Forelimb muscle (tissue), 1 donor: Measurements from ENCODE around the gene SAMD9L. TPM values are rescaled to one million over a fixed set of nuclear protein-coding genes. Genes with fewer than 3 reads are reported as not detected.
"Not testable (repeated sequence)": the region's sequence is repeated elsewhere in the genome, so short reads cannot be mapped to it uniquely, and the experiment has no call there.

Experiments
- DNase-seq: peaks from one replicate; pipeline ENCODE4 v3.0.0-alpha.2; 2013; ENCODE audit warnings: low read depth
- polyA plus RNA-seq: library from polyadenylated mRNA; unstranded; fragments of 120-200 nt; gene quantifications from one replicate; pipeline ENCODE4 v1.2.1, GENCODE V29; 2013; ENCODE audit not compliant: insufficient read length

The SAMD9L gene
- polyA plus RNA-seq, 1 donor: 6.4 TPM

DNA sequence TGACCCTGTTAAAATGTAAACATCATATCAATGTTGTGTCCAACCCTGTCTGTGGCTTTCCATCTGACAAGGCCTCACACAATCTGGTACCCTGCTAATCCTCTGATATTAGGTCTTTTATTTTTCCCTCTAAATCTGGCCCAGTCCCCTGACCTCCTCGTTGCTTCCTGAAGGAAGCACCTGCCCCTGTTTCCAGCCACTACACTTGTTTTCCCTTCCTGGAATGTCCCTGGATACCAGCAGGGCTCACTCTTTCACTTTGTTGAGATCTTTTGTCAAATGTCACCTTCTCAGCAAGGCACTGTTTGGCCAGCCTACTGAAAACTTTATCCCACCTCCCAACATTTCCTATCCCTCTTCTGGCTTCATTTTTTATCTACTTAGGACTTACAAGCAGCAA lies 2.1 kb downstream of the SAMD9L start:
- DNase-seq: no peak

DNA sequence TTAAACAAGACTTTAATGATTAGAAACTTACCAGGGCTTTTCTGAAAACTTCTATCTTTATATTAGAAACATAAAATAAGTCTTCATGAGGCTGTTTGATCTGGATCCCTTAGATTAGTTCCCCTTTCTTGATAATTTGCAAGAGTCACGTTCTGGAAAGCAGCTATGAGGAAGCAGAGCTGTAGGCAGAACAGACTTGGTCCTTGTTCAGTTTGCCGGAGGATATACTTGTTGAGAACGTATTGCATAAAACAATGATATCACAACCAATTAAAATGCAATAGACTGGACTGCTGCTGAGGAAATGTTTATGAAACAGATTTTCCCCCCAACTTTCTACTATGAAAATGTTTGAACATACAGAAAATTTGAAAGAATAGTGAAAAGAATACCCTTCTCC lies 2.8 kb downstream of the SAMD9L start:
- DNase-seq: no peak

DNA sequence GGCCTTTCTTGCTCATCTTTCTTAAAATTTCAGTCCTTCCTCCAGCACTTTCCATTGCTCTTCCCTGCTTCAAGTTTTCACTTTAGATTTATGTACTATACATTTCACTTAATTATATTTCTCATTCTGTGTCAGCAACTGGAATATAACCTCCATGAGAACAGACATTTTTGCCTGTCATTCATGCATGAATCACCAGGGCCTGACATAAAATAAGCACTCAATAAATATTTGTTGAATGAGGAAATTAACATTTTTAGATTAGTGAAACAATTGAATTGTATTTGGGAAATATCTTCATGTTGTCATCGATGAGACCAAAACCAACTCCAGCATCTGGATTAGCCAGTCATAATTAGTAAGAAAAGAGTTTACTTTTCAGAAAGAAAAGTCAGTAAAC lies 6.1 kb downstream of the SAMD9L start:
- no peak for DNase-seq

DNA sequence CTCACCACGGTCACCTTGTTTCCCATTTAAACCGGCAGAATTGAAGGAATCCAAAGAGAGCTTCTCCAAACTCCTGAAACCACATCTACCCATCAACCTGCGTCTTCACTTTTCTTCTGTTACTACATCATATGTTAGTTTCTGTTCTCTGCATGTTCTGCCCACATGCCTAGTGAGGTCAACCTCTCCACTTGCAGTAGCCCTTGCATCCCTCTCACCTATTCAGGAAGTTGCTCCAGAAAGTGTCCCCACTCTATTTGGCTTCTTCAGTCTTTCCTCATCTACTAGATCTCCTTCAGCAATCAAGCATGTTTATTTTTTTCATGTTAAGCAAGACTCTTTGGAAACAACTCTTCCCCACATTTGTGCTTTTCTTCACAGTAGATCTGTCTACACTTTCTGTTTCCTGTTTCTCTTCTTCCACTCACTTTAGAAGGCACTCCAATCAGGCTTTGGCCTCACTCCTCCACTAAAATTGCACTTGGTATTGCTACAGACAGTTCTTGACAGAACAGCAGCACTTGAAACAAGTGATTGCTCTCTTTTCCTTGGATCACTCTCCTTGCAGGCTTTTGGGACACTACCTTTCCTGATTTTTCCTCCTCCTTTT lies 7.5 kb downstream of the SAMD9L start:
- DNase-seq: no peak

DNA sequence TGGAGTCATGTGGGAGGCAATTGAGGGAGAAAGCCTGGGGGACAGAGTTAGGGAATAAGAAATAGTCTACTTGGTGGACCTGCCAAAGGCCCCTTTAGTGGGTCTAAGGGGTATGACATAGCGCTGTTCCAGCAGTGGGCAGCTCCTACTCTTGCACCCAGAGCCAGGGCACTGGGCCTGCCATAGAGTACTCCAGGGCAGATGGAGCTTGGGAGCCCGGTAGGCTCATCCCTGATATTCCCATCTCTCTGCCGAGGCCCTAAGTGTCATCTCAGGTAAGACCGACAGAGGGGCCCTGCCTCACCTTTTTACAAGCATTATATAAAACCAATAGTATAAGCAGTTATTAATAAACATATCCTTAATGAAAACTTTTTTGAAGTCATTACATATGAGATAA lies 9.6 kb downstream of the SAMD9L start:
- DNase-seq: no peak

DNA sequence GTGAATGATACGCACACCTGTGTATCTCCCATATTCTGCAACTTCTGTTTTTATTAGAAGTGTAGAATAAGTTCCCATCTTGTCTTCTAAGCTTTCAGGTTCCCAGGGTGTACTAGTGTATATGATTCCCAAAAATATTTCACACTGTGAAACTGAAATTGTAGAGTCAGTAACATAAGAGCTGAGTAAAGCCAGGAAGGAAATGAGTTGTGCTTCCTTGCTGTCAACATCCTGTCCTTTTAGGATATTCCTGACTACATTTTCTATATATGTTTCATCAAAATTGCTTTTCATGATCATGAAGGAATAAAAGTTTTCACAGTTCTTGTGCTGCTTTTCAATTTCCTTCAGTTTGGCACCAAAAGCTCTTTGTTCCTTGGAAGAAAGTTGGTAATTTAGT lies 15.2 kb downstream of the SAMD9L start:
- DNase-seq: no peak

DNA sequence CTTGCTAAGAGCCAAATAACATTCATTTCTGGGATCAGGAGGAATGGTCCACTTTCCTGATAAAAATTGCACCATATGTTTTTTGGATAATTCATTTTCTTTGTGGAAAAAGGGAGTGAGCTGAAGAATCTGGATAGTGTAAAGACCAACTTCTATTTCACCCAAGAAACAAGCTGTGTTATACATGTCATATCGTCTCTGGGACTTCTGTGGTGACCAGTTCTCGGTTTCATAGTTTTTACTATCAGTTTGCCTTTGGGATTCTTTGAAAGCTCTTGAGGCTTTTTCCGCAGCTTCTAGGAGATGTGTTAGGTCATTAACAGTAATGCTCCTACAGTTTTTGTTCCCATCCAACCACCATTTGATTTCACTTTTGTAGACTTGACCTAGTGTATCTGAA lies 16.0 kb downstream of the SAMD9L start:
- DNase-seq: no peak

DNA sequence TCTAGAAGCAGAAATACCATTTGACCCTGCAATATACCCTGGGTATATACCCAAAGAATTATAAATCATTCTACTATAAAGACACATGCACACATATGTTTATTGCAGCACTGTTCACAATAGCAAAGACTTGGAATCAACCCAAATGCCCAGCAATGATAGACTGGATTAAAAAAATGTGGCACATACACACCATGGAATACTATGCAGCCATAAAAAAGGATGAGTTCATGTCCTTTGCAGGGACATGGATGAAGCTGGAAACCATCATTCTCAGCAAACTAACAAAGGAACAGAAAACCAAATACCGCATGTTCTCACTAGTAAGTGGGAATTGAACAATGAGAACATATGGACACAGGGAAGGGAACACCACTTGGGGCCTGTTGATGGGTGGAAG lies 21.2 kb downstream of the SAMD9L start:
- not testable (repeated sequence) for DNase-seq

DNA sequence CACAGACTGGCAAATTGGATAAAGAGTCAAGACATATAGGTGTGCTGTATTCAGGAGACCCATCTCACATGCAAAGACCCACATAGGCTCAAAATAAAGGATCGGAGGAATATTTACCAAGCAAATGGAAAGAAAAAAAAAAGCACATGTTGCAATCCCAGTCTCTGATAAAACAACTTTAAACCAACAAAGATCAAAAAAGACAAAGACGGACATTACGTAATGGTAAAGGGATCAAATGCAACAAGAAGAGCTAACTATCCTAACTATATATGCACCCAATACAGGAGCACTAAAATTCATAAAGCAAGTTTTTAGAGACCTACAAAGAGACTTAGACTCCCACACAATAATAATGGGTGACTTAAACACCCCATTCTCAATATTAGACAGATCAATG lies 24.7 kb downstream of the SAMD9L start:
- DNase-seq: not testable (repeated sequence)

DNA sequence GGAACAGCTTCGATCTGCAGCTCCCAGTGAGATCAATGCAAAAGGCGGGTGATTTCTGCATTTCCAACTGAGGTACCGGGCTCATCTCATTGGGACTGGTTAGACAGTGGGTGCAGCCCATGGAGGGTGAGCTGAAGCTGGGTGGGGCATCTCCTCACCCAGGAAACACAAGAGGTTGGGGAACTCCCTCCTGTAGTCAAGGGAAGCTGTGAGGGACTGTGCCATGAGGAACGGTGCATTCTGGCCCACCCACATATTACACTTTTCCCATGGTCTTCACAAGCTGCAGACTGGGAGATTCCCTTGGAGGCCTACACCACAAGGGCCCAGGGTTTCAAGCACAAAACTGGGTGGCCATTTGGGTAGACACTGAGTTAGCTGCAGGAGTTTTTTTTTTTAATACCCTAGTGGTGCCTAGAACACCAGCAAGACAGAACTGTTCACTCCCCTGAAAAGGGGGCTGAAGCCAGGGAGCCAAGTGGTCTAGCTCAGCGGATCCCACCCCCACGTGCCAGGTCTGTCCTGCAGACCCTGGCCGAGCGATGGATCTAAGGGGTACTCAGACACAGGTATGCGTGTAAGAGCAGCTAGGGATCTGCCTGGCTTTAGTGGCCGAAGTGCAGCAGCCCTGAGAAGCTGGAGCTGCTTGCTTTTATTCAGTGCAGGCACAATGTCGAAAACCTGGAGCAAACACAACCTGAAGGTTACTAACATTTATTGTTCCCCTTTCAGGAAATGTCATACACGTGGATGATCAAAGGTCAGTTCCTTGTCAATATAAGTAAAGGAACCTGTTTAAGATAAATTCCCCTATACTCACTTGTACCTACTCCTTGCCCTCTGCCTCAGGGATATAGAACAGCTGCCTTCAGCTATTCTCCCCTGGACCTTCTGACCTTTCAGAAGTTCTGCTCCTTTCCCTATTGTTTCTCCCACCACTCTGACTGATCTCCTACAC lies 27.3 kb downstream of the SAMD9L start:
- no peak for DNase-seq

DNA sequence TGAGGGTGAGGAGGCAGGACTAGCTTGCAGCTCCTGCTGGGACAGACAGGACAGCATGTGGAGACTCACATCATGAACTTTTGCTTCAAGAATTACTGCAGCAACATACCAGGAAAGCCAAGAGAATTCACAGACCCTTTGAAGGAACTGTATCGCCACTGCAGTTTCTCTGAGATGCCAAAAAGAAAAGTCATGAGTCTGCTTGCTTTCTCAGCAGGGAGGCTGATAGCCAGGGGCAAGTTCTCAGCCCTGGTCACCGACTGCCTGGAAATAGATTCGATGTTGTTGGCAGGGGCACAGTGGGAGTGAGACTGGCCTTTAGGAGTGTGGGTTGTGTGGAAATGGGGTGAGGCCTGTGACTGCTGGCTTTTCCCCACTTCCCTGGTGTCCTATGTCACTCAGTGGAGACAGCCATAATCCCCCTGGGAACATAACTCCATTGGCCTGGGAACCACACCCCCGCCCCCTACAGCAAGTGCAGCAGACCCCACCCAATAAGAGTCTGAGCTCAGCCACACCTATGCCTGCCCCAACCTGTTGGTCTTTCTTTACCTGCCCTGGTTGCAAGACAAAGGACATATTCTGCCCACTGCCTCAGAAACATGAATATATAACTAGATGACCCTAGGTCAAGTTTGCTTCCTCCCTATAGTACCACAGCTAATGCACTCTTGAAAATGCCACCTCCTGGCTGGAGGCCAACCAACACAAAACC lies 28.8 kb downstream of the SAMD9L start:
- DNase-seq: no peak

DNA sequence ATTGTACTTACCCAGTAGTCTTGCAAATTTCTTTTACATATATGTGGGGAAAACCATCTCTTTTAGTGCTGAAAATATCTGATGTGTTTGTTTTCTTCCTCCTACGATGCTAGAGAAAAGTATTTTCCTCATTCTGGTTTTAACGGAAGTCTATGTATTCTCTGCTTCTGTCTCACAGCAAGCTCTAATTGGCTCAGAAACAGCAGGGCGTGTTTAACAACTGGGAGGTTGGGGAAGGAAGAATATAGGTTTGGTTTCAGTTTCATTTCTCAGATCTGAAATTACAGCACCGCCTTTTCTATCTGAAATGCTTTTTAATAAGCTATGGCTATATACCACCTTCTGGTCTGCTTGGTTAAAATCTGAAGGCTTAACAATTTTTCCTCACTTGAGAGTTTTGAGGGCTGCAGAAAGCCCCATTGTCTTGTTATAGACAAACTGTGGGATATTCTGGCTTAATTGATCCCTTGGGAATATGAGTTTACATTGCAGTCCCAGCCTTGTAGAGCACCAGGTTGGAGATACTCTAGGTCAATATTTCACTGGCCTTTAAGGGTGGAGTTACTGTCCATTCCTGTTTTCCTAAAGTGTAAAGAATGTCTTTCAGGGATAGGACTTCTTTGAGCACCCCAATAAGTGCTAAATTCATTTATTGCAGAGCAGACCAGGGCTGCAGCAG lies 30.2 kb downstream of the SAMD9L start, which contains the start of gene SAMD9:
SAMD9 (minus strand) TSS at position 128 of the 679 bp plus-strand sequence. CDS start 11,882 bp downstream, outside the sequence.
- DNase-seq: peak; percentile 77

DNA sequence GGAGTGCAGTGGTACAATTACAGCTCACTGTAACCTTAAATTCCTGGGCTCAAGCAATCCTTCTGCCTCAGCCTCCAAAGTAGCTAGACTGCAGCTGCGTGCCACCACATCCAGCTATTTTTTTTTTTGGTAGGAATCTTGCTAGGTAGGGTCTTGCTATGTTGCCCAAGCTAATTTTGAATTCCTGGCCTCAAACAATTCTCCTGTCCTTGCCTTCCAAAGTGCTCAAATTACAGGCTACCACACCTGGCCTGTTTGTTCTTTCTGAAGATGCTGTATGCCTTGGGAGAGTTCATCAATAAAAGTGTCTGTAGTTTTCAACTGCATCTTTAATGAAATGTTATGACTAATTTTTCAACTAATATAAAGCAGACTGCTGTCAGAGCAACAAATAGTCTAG lies 30.9 kb downstream of the SAMD9L start:
- no peak for DNase-seq

DNA sequence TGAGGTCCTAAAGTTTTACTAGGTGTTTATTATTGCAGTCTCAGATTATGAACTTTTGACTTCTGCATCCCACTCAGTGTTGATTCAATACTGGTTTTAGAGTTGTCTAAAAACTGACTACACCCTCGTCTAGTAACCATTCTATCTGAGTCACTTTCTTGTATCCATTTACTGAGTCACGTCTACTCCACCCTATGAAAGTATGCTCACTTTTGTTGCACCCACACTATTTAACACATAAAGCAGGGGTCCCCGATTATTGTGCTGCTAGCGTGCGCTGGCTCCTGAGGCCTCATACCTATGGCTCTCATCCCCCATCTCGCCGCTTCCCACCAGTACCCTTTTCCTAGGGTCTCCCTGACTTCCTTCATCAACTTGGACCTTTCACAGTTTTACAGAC lies 32.4 kb downstream of the SAMD9L start:
- no peak for DNase-seq

DNA sequence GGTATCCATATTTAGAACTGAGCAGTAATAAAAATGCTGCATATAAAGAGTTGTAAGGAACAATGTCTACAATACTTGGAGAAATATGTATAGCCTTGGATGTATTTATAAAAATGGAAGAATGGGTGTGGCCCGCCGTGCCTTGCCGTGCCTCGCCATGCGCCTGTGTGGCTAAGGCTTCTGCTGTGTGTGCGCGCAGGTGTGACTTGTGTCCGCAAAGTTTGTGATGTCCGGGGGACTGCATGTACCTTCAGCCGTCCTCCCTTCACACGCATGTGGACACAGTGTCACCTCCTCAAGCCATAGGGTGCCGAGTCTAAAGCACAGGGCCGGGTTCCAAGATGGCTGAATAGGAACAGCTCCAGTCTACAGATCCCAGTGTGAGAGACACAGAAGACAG lies 40.2 kb downstream of the SAMD9L start:
- no peak for DNase-seq

DNA sequence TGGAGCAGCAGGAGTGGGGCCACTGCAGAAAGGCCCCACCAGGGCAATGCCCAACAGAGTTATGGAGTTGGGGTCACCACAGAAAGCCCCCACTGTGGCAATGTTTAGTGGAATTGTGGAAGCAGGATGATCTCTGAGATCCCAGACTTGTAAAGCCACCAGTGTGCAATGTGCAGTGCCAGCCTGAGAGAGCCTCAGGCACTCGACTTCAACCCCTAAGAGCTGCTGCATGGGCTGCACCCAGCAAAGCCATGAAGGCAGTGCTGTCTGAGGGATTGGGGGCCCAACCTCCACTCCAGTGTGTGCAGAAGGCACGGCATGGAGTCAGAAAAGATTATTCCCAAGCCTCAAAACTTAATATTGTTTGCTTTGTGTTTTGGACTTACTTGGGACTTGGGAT lies 50.8 kb downstream of the SAMD9L start:
- DNase-seq: no peak

DNA sequence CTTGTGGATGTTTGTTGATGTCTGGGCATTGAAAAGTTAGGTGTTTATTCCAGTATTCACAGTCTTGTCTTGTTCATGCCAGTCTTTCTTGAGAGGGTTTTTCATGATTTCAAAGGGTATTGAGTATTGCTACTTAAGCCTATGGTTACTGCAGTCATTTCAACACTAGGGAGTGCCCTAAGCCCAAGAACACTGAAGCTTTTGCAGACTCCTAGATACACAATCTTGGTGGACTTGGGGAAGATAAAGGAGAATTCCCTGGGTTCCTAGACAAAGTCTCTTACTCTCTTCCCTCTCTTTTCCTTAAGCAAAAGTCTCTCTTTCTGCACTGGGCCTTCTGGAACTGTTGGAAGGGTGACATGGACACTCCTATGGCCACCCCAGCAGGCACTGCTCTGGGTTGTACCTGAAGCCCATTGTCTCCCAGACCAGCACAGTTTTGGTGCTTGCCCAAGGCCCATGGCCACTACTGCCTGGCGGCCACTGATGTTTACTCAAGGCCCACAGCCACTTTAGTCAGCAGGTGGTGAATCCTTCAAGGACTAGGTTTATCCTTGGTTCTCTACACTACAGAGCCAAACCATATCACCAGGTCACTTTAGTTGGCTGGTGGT lies 55.3 kb downstream of the SAMD9L start:
- no peak for DNase-seq
